Esophagus muscularis mucosa (tissue), 3 donors: ENCODE results near the gene GATA6.

ENCODE experiments used
- CTCF ChIP-seq, 3 experiments: fragments of 200-600 bp in 2 of 3; fragments of 450-650 bp in 1 of 3; sonication (generic) in 2 of 3; IDR thresholded peaks; one replicate each; pipeline ENCODE4 v1.5.1; 2017 to 2019; ENCODE audit warnings: antibody characterized with exemption in 3 of 3, mild to moderate bottlenecking in 2 of 3, moderate library complexity in 1 of 3
- POLR2AphosphoS5 ChIP-seq, 2 donors: sonication (generic); formaldehyde crosslinking; IDR thresholded peaks; one replicate each; pipeline ENCODE4 v1.6.1; 2017; ENCODE audit warnings: antibody characterized with exemption in 2 of 2

- TF ChIP-seq CTCF (IDR thresholded peaks at IDR 0.05) (no peak), POLR2AphosphoS5 (IDR thresholded peaks at IDR 0.05) (no peak)
Observed at GRCh38 chr18:22203536-22204213, 34.3 kb downstream of the GATA6 start.
